Lung (tissue), 12 donors: ENCODE measurements around the gene THSD7B. TPM values are rescaled to one million over a fixed set of nuclear protein-coding genes. Genes with fewer than 3 reads are reported as not detected.
A peak's percentile ranks its signal among the peaks of the same experiment; 100 is the strongest.

Experiments used
- ATAC-seq: fragments of 200-7000 bp; cut with Tn5 transposase; one replicate; pipeline ENCODE4 v1.9.1; 2020; ENCODE audit warnings: moderate number of reproducible peaks; ENCODE audit not compliant: insufficient read depth, low FRiP score
- DNase-seq, 3 donors: peaks; one replicate each; pipeline ENCODE4 v3.0.0-alpha.2; 2013 to 2017
- H3K27ac ChIP-seq, 2 donors: one replicate each; pipeline ENCODE4 v1.5.1; 2013; ENCODE audit warnings: mild to moderate bottlenecking in 2 of 2, moderate library complexity in 2 of 2, control low read depth in 1 of 2, inconsistent platforms in 1 of 2, low read depth in 1 of 2, low read length in 1 of 2
- H3K27me3 ChIP-seq, 3 donors: one replicate each; pipeline ENCODE4 v1.5.1; 2013; ENCODE audit warnings: low read length in 2 of 3; ENCODE audit not compliant: control insufficient read depth in 3 of 3, insufficient read depth in 3 of 3
- H3K36me3 ChIP-seq, 4 donors: one replicate each; pipeline ENCODE4 v1.5.1; 2013; ENCODE audit warnings: low read length in 4 of 4, mild to moderate bottlenecking in 1 of 4, moderate library complexity in 1 of 4; ENCODE audit not compliant: control insufficient read depth in 4 of 4, insufficient read depth in 4 of 4
- H3K4me1 ChIP-seq, 5 donors: one replicate each; pipeline ENCODE4 v1.5.1; 2013; ENCODE audit warnings: low read length in 5 of 5, mild to moderate bottlenecking in 2 of 5, moderate library complexity in 1 of 5; ENCODE audit not compliant: control insufficient read depth in 5 of 5, insufficient read depth in 5 of 5
- H3K4me3 ChIP-seq: one replicate; pipeline ENCODE4 v1.5.1; 2013; ENCODE audit warnings: mild to moderate bottlenecking, control low read depth, moderate library complexity
- H3K9ac ChIP-seq, 2 donors: one replicate each; pipeline ENCODE4 v1.5.1; 2013; ENCODE audit warnings: low read length in 2 of 2, control low read depth in 1 of 2; ENCODE audit not compliant: insufficient read depth in 1 of 2
- H3K9me3 ChIP-seq, 4 donors: one replicate each; pipeline ENCODE4 v1.5.1; 2013; ENCODE audit warnings: low read length in 3 of 4, mild to moderate bottlenecking in 1 of 4, moderate library complexity in 1 of 4; ENCODE audit not compliant: control insufficient read depth in 4 of 4, insufficient read depth in 3 of 4
- WGBS, 2 donors: extraction: QIAGEN DNeasy Blood & Tissue Kit; methylation state at CpG; one replicate each; pipeline ENCODE4 v1.1.7; 2013; 5-methylcytosine and 5-hydroxymethylcytosine counted together
- polyA plus RNA-seq, 2 donors: library from polyadenylated mRNA; stranded (reverse); fragments of 200-250 nt; gene quantifications; one replicate each; pipeline ENCODE4 v1.2.1, GENCODE V29; 2013
- total RNA-seq, 2 donors: library from RNA; depleted of rRNA in 1 of 2; stranded (reverse); fragments of >200 nt in 1 of 2; gene quantifications; one replicate each; pipeline ENCODE4 v1.2.1, GENCODE V29; 2014 to 2021
- TF ChIP-seq, protein P1 (sequence below): IDR thresholded peaks from 2 replicates; pipeline ENCODE4 v1.5.1; 2012; ENCODE audit warnings: mild to moderate bottlenecking; ENCODE audit errors: control extremely low read depth, extremely low read depth
- donor health status: control.
- donor health status: control.
- donor health status: Bipolar disorder and iron deficiency.
- donor health status: healthy.
- donor health status: DM: yes; HTN: yes; CAD: no.

Gene THSD7B
- total and polyA plus RNA-seq, 4 donors, result 0.03 to 8.2 (median 0.14) TPM

DNA sequence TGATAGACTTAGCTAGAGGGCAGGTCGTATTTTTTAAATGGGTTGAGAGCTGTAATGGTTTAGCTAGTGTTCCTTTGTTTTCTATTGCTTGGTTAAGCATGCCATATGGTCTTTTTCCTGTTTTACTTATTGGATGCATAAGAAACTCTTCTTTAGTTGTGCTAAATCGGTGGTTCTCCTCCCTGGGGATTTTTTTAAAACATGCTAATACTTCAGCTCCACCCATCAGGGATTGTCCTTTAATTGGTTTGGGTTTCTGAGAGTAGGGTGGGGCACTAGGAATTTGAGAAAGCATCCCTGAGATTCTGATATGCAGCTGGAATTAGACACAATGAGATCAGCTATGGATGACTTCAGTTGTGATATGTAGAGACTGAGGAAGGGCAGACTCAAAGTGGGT lies 497.2 kb downstream of the THSD7B start:
- Histone ChIP-seq H3K27me3 (no peaks in the 10 kb centered on the region), H3K4me3 (no peak overlapping the region), H3K9ac (no peak overlapping the region), H3K27ac (no peak overlapping the region), H3K36me3 (no peaks in the 10 kb centered on the region), H3K9me3 (no peaks in the 10 kb centered on the region), H3K4me1 (no peaks in the 10 kb centered on the region)
- DNase-seq, result no peak
- WGBS, 2 donors, result 22 to 27% methylated on average over 2 of the region's 2 CpGs
- ATAC-seq, result no peak
- TF ChIP-seq, protein P1, sequence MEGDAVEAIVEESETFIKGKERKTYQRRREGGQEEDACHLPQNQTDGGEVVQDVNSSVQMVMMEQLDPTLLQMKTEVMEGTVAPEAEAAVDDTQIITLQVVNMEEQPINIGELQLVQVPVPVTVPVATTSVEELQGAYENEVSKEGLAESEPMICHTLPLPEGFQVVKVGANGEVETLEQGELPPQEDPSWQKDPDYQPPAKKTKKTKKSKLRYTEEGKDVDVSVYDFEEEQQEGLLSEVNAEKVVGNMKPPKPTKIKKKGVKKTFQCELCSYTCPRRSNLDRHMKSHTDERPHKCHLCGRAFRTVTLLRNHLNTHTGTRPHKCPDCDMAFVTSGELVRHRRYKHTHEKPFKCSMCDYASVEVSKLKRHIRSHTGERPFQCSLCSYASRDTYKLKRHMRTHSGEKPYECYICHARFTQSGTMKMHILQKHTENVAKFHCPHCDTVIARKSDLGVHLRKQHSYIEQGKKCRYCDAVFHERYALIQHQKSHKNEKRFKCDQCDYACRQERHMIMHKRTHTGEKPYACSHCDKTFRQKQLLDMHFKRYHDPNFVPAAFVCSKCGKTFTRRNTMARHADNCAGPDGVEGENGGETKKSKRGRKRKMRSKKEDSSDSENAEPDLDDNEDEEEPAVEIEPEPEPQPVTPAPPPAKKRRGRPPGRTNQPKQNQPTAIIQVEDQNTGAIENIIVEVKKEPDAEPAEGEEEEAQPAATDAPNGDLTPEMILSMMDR, result no peak

DNA sequence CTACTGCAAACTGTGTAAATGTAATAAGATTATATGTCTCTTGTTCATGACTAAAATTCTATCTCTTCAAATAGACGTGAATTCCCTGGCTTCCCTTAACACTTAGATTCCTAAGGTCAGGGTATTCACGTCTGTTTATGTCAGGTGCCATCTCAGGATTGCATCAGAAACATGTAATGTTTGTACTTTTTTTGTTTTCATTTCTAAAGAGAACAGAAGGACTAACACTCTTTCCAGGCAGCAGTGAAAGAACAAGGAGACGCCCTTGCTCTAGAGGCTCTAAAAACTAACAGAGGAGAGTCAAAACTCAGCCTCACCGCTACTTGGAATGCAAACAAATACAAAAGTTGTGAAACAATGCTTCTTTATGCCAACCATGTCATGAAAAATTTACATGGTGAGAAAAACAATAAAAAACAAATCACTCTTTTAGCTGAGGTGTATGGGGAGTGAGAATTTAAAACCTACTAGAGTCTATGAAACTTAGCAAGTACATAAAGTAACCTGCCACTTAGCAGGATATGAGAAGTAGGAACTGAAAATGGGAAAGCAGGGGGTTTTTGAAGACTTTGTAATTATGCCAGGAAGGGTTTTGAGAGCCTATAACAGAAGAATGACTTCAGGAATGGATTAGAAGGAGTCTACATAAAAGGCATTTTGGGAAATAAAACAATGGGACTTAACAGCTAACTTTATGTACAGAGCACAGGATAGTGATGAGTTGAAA lies 522.7 kb downstream of the THSD7B start:
- TF ChIP-seq, protein P1, result no peak
- H3K27ac ChIP-seq, result no peak overlapping the region
- no peak for ATAC-seq
- 52 to 71% methylated on average over 4 of the region's 4 CpGs for WGBS, 2 donors
- H3K36me3 ChIP-seq, result no peaks in the 10 kb centered on the region
- H3K9ac ChIP-seq, result no peak overlapping the region
- peak in 1 of 3 donors; percentile 2 for DNase-seq
- H3K9me3 ChIP-seq, result no peaks in the 10 kb centered on the region
- H3K27me3 ChIP-seq, result no peaks in the 10 kb centered on the region
- H3K4me3 ChIP-seq, result no peak overlapping the region
- H3K4me1 ChIP-seq, result no peaks in the 10 kb centered on the region

DNA sequence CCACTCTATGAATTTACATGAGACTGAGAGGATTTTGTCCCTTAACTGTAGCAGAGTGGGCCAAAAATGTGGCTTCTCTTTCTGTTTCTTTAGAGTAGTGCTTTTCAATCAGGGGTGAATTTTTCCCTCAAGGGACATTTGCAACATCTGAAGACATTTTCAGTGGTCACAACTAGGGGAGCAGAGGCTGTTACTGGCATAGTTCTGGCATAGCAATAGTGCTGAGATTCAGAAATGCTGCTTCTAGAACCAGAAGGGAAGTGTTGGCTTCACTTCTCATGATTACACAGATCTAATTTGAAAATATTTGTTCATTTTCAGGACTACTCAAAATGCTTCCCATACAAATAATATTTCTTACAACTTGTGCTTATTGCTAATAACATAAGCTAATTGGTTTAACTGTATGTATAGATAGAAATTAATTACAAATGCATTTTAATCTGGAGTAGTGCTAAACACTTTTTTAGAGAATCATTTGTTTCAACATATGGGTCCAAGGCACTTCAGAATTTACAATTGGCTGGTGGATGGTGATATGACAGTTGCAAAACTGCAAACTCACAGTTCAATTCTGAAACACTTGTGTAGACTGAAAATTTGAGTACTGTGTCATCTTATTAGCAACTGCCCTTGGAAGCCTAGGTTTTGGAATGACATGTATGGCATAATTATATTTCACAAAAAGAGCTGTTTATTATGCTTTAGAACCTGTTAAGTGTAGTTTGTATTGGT lies 526.7 kb downstream of the THSD7B start:
- TF ChIP-seq, protein P1, result no peak
- Histone ChIP-seq H3K27ac (no peak overlapping the region), H3K4me3 (no peak overlapping the region), H3K4me1 (no peaks in the 10 kb centered on the region), H3K27me3 (no peaks in the 10 kb centered on the region), H3K9ac (no peak overlapping the region), H3K9me3 (peaks cover 0 to 3% (median 0%) of the 10 kb centered on the region in 4 donors), H3K36me3 (no peaks in the 10 kb centered on the region)
- DNase-seq, result no peak
- ATAC-seq, result no peak
